Liver (tissue), 9 donors: Measurements from ENCODE around the gene UBE2F. TPM values are rescaled to one million over a fixed set of nuclear protein-coding genes. Genes with fewer than 3 reads are reported as not detected.

Experiments
- DNase-seq: peaks from one replicate; pipeline ENCODE4 v3.0.0-alpha.2; 2017; ENCODE audit warnings: low spot score
- H3K27ac ChIP-seq, 2 donors: one replicate each; pipeline ENCODE4 v1.7.0; 2013; ENCODE audit warnings: inconsistent platforms in 2 of 2, low read length in 2 of 2, control low read depth in 1 of 2, low read depth in 1 of 2, mild to moderate bottlenecking in 1 of 2
- H3K27me3 ChIP-seq, 4 donors: one replicate each; pipeline versions ENCODE4 v1.6.1 to v1.7.0; 2013; ENCODE audit warnings: low read length in 3 of 4, inconsistent platforms in 1 of 4, mild to moderate bottlenecking in 1 of 4, moderate library complexity in 1 of 4; ENCODE audit not compliant: control insufficient read depth in 4 of 4, insufficient read depth in 4 of 4
- H3K36me3 ChIP-seq, 4 donors: one replicate each; pipeline versions ENCODE4 v1.6.1 to v1.7.0; 2013; ENCODE audit warnings: low read length in 3 of 4, mild to moderate bottlenecking in 3 of 4, low read depth in 1 of 4, moderate library complexity in 1 of 4; ENCODE audit not compliant: control insufficient read depth in 4 of 4, insufficient read depth in 3 of 4
- H3K4me1 ChIP-seq, 4 donors: one replicate each; pipeline versions ENCODE4 v1.6.1 to v1.7.0; 2013; ENCODE audit warnings: low read length in 3 of 4, mild to moderate bottlenecking in 3 of 4, moderate library complexity in 1 of 4; ENCODE audit not compliant: control insufficient read depth in 4 of 4, insufficient read depth in 4 of 4
- H3K4me3 ChIP-seq, 3 donors: one replicate each; pipeline versions ENCODE4 v1.6.1 to v1.7.0; 2013; ENCODE audit warnings: low read length in 3 of 3, control low read depth in 1 of 3, low read depth in 1 of 3, mild to moderate bottlenecking in 1 of 3
- H3K9ac ChIP-seq, 2 donors: one replicate each; pipeline ENCODE4 v1.7.0; 2013; ENCODE audit warnings: low read length in 2 of 2, mild to moderate bottlenecking in 2 of 2, moderate library complexity in 2 of 2, control low read depth in 1 of 2, low read depth in 1 of 2
- H3K9me3 ChIP-seq, 4 donors: one replicate each; pipeline versions ENCODE4 v1.6.1 to v1.7.0; 2013; ENCODE audit warnings: low read length in 3 of 4; ENCODE audit not compliant: control insufficient read depth in 4 of 4
- EGR1 ChIP-seq, 2 donors: IDR thresholded peaks; 2 replicates each; pipeline ENCODE4 v1.6.1; 2016 to 2018; ENCODE audit warnings: antibody characterized with exemption in 2 of 2, low read depth in 2 of 2
- FOXA1 ChIP-seq: IDR thresholded peaks from 2 replicates; pipeline ENCODE4 v1.6.1; 2016; ENCODE audit warnings: antibody characterized with exemption
- FOXA2 ChIP-seq: IDR thresholded peaks from 2 replicates; pipeline ENCODE4 v1.6.1; 2016; ENCODE audit warnings: antibody characterized with exemption
- GABPA ChIP-seq, 2 donors: IDR thresholded peaks in 1 of 2; conservative IDR thresholded peaks in 1 of 2; 2 replicates each; pipeline ENCODE4 v1.6.1; 2016; ENCODE audit warnings: antibody characterized with exemption in 2 of 2, mild to moderate bottlenecking in 1 of 2, moderate library complexity in 1 of 2
- HNF4A ChIP-seq, 2 donors: conservative IDR thresholded peaks; 2 replicates each; pipeline ENCODE4 v1.6.1; 2016; ENCODE audit warnings: antibody characterized with exemption in 2 of 2, mild to moderate bottlenecking in 2 of 2
- HNF4G ChIP-seq: IDR thresholded peaks from 2 replicates; pipeline ENCODE4 v1.6.1; 2016; ENCODE audit warnings: antibody characterized with exemption
- JUND ChIP-seq, 2 donors: IDR thresholded peaks; 2 replicates each; pipeline ENCODE4 v1.6.1; 2016; ENCODE audit warnings: antibody characterized with exemption in 2 of 2
- NR2F2 ChIP-seq: IDR thresholded peaks from 2 replicates; pipeline ENCODE4 v1.6.1; 2016; ENCODE audit warnings: antibody characterized with exemption
- RXRA ChIP-seq, 2 donors: IDR thresholded peaks; 2 replicates each; pipeline ENCODE4 v1.6.1; 2017 to 2018; ENCODE audit warnings: antibody characterized with exemption in 2 of 2, mild to moderate bottlenecking in 1 of 2
- TAF1 ChIP-seq: conservative IDR thresholded peaks from 2 replicates; pipeline ENCODE4 v1.6.1; 2016; ENCODE audit warnings: antibody characterized with exemption, mild to moderate bottlenecking
- YY1 ChIP-seq: IDR thresholded peaks from 2 replicates; pipeline ENCODE4 v1.6.1; 2016; ENCODE audit warnings: antibody characterized with exemption, mild to moderate bottlenecking
- WGBS: extraction: QIAGEN DNeasy Blood & Tissue Kit; methylation state at CpG from one replicate; pipeline ENCODE4 v1.1.7; 2013; 5-methylcytosine and 5-hydroxymethylcytosine counted together
- polyA plus RNA-seq, 2 donors: library from polyadenylated mRNA; stranded (reverse) in 1 of 2; unstranded in 1 of 2; fragments of 200-250 nt in 1 of 2; fragments of >200 nt in 1 of 2; fragmentation: Nextera tagmentation in 1 of 2; extraction: Ambion mirVana in 1 of 2; gene quantifications; one replicate each; pipeline versions ENCODE4 v1.2.1 to v1.2.3, GENCODE V29; 2013 to 2015
- total RNA-seq, 2 donors: library from RNA; depleted of rRNA; stranded (reverse); fragments of >200 nt; gene quantifications; one replicate each; pipeline ENCODE4 v1.2.3, GENCODE V29; 2014
- TF ChIP-seq, protein P1 (sequence below): IDR thresholded peaks from 2 replicates; pipeline ENCODE4 v1.6.1; 2016; ENCODE audit warnings: antibody characterized with exemption
- TF ChIP-seq, protein P2 (sequence below): IDR thresholded peaks from 2 replicates; pipeline ENCODE4 v1.6.1; 2016; ENCODE audit warnings: antibody characterized with exemption
- TF ChIP-seq, protein P3 (sequence below): IDR thresholded peaks from 2 replicates; pipeline ENCODE4 v1.6.1; 2016; ENCODE audit warnings: antibody characterized with exemption, mild to moderate bottlenecking
- TF ChIP-seq, protein P4 (sequence below): fragments of 150-350 bp; IDR thresholded peaks from 2 replicates; pipeline ENCODE4 v1.5.1; 2017; ENCODE audit warnings: improper control_type of control experiment, low read depth, low read length; ENCODE audit not compliant: missing input control
- TF ChIP-seq, protein P5 (sequence below): IDR thresholded peaks from 2 replicates; pipeline ENCODE4 v1.6.1; 2016; ENCODE audit warnings: antibody characterized with exemption
- donor health status: healthy.
- donor health status: healthy.
- donor health status: healthy.
- donor health status: healthy.
- donor health status: healthy.

UBE2F gene
- total and polyA plus RNA-seq, 4 donors: 30.5 to 55.3 (median 32.1) TPM

DNA sequence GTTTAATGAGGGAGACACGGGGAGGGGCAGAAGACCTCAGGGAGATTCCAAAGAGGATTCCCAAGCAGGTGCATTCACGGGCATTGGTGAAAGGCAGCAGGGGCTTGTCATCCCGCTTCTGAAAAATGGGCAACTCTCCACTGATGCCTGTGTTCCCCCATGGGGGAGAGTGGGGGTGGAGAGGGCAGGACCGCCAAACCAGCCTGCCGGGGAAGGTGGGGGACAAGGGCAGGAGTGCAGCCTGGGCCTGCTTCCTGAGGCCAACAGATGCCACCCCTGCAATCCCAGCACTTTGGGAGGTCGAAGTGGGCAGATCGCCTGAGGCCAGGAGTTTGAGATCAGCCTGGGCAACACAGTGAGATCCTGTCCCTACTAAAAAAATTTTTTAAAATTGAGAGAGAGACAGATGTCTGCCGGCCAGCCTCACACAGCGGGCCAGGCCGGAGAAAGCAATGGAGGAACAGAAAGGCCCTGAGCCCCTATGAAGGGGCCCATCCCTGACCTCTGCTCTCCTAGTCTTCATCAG is 44.8 kb upstream of the UBE2F start:
- WGBS: 95% methylated on average over 10 of the region's 10 CpGs

DNA sequence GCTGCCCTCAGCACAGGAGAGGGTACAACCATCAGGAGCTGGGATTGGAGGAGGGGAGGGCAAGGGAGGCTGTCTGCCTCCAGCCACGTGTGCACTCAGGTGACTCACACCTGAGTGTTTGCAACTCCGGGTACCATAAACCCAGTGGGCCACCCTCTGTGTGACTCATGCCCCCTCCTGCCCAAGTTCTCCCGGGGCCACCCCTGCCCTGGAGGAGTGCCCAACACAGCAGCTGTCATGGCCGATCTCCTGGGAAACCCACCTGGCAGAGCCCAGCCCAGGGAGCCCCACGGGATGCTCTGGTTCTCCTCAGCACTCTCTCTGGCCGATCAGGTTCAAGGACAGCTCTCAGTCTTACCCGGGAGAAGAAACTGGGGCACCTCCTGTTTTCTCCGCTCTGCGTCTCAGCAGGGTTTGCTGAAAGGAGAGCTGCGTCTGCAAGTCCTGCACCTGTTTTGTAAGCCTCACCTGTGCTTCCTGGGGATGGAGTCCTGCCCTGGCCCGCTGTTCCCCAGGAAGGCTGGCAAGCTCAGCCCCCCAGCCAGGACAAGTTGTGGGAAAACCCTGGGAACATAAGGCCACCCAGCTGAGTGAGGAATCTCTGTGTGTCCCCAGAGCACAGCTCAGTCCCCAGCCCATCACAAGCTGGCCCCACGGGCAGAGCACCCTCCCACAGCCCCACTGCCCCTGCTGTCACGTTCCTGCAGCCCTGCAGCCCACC is 44.0 kb upstream of the UBE2F start:
- no peak overlapping the region for H3K4me3 ChIP-seq
- TF ChIP-seq EGR1 (IDR thresholded peaks at IDR 0.05; ENCODE audit: low read depth in 2 of 2) (no peak), NR2F2 (no peak), FOXA1 (no peak), FOXA2 (no peak), YY1 (no peak), GABPA (IDR thresholded peaks at IDR 0.05 in 1 of 2, conservative IDR thresholded peaks at IDR 0.05 in 1 of 2) (no peak), JUND (IDR thresholded peaks at IDR 0.05) (no peak), HNF4A (conservative IDR thresholded peaks at IDR 0.05) (no peak), HNF4G (no peak), TAF1 (no peak)
- TF ChIP-seq, protein P1, sequence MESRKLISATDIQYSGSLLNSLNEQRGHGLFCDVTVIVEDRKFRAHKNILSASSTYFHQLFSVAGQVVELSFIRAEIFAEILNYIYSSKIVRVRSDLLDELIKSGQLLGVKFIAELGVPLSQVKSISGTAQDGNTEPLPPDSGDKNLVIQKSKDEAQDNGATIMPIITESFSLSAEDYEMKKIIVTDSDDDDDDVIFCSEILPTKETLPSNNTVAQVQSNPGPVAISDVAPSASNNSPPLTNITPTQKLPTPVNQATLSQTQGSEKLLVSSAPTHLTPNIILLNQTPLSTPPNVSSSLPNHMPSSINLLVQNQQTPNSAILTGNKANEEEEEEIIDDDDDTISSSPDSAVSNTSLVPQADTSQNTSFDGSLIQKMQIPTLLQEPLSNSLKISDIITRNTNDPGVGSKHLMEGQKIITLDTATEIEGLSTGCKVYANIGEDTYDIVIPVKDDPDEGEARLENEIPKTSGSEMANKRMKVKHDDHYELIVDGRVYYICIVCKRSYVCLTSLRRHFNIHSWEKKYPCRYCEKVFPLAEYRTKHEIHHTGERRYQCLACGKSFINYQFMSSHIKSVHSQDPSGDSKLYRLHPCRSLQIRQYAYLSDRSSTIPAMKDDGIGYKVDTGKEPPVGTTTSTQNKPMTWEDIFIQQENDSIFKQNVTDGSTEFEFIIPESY: no peak
- TF ChIP-seq, protein P2, sequence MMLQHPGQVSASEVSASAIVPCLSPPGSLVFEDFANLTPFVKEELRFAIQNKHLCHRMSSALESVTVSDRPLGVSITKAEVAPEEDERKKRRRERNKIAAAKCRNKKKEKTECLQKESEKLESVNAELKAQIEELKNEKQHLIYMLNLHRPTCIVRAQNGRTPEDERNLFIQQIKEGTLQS: no peak

More for the DNA sequence above, 44.8 kb upstream of the UBE2F start:
- H3K9me3 ChIP-seq: no peaks in the 10 kb centered on the region
- no peak overlapping the region for H3K9ac ChIP-seq
- H3K27me3 ChIP-seq: no peaks in the 10 kb centered on the region
- H3K36me3 ChIP-seq: no peaks in the 10 kb centered on the region
- H3K4me3 ChIP-seq: no peak overlapping the region
- peaks cover 0 to 2% (median 0%) of the 10 kb centered on the region in 4 donors for H3K4me1 ChIP-seq
- TF ChIP-seq FOXA1 (no peak), JUND (IDR thresholded peaks at IDR 0.05) (no peak), EGR1 (IDR thresholded peaks at IDR 0.05; ENCODE audit: low read depth in 2 of 2) (no peak)
- DNase-seq: no peak
- H3K27ac ChIP-seq: no peak overlapping the region

DNA sequence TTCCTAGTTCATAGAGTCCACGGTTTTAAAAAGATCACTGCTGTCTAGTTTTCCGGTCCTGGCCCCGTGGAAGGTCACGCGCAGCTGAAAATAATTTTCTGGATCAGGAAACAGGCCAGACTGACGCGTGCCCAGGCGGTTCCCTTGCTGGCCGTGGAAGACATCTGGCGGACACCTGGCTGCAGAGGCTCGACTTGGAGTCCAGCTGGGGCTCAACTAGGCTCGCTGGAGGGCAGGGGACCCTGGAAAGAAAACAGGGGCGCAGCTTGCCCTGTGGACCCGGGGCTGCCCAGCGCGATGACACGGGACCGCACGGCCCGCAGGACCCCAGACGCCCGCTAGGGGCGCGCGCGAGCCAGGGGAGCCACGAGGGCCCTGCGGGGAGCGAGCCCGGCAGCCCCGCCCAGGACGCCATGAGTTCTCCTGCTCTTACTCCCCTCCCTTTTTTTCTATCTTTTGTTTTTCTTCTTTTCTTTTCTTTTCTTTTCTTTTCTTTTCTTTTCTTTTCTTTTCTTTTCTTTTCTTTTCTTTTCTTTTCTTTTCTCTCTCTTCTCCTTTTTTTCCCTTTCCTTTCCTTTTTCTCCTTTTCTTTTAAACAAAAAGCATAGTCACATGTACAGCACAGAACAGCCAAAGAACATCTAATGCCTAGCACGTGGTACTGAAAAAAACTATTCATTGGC is 43.2 kb upstream of the UBE2F start:
- peak overlapping the region in 1 of 3 donors; percentile 24 for H3K4me3 ChIP-seq
- no peaks in the 10 kb centered on the region for H3K36me3 ChIP-seq
- WGBS: 32% methylated on average over 33 of the region's 33 CpGs
- H3K9me3 ChIP-seq: no peaks in the 10 kb centered on the region
- no peak overlapping the region for H3K9ac ChIP-seq
- peak; percentile 89 for DNase-seq
- H3K27ac ChIP-seq: peak overlapping the region in 1 of 2 donors; percentile 31
- peaks cover 0 to 2% (median 0%) of the 10 kb centered on the region in 4 donors for H3K4me1 ChIP-seq
- H3K27me3 ChIP-seq: no peaks in the 10 kb centered on the region
- TF ChIP-seq JUND (IDR thresholded peaks at IDR 0.05) (no peak), EGR1 (IDR thresholded peaks at IDR 0.05; ENCODE audit: low read depth in 2 of 2) (no peak), HNF4G (no peak), HNF4A (conservative IDR thresholded peaks at IDR 0.05) (peak in 1 of 2 donors; percentile 25), TAF1 (no peak), FOXA2 (no peak), NR2F2 (no peak), GABPA (IDR thresholded peaks at IDR 0.05 in 1 of 2, conservative IDR thresholded peaks at IDR 0.05 in 1 of 2) (no peak), RXRA (IDR thresholded peaks at IDR 0.05) (no peak), FOXA1 (no peak)
- TF ChIP-seq, protein P3, sequence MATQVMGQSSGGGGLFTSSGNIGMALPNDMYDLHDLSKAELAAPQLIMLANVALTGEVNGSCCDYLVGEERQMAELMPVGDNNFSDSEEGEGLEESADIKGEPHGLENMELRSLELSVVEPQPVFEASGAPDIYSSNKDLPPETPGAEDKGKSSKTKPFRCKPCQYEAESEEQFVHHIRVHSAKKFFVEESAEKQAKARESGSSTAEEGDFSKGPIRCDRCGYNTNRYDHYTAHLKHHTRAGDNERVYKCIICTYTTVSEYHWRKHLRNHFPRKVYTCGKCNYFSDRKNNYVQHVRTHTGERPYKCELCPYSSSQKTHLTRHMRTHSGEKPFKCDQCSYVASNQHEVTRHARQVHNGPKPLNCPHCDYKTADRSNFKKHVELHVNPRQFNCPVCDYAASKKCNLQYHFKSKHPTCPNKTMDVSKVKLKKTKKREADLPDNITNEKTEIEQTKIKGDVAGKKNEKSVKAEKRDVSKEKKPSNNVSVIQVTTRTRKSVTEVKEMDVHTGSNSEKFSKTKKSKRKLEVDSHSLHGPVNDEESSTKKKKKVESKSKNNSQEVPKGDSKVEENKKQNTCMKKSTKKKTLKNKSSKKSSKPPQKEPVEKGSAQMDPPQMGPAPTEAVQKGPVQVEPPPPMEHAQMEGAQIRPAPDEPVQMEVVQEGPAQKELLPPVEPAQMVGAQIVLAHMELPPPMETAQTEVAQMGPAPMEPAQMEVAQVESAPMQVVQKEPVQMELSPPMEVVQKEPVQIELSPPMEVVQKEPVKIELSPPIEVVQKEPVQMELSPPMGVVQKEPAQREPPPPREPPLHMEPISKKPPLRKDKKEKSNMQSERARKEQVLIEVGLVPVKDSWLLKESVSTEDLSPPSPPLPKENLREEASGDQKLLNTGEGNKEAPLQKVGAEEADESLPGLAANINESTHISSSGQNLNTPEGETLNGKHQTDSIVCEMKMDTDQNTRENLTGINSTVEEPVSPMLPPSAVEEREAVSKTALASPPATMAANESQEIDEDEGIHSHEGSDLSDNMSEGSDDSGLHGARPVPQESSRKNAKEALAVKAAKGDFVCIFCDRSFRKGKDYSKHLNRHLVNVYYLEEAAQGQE: no peak
- TF ChIP-seq, protein P2: no peak
- TF ChIP-seq, protein P4, sequence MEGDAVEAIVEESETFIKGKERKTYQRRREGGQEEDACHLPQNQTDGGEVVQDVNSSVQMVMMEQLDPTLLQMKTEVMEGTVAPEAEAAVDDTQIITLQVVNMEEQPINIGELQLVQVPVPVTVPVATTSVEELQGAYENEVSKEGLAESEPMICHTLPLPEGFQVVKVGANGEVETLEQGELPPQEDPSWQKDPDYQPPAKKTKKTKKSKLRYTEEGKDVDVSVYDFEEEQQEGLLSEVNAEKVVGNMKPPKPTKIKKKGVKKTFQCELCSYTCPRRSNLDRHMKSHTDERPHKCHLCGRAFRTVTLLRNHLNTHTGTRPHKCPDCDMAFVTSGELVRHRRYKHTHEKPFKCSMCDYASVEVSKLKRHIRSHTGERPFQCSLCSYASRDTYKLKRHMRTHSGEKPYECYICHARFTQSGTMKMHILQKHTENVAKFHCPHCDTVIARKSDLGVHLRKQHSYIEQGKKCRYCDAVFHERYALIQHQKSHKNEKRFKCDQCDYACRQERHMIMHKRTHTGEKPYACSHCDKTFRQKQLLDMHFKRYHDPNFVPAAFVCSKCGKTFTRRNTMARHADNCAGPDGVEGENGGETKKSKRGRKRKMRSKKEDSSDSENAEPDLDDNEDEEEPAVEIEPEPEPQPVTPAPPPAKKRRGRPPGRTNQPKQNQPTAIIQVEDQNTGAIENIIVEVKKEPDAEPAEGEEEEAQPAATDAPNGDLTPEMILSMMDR: peak; percentile 82
- TF ChIP-seq, protein P5, sequence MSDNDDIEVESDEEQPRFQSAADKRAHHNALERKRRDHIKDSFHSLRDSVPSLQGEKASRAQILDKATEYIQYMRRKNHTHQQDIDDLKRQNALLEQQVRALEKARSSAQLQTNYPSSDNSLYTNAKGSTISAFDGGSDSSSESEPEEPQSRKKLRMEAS: no peak

More for the DNA sequence above, 44.0 kb upstream of the UBE2F start:
- 67% methylated on average over 13 of the region's 13 CpGs for WGBS
- Histone ChIP-seq H3K36me3 (no peaks in the 10 kb centered on the region), H3K9ac (no peak overlapping the region), H3K27me3 (no peaks in the 10 kb centered on the region), H3K9me3 (no peaks in the 10 kb centered on the region), H3K27ac (peak overlapping the region in 1 of 2 donors; percentile 31), H3K4me1 (peaks cover 0 to 2% (median 0%) of the 10 kb centered on the region in 4 donors)
- no peak for DNase-seq
